ENCODE measurements around the gene BARD1. TPM values are rescaled to one million over a fixed set of nuclear protein-coding genes. Genes with fewer than 3 reads are reported as not detected.
"Not testable (repeated sequence)": the region's sequence is repeated elsewhere in the genome, so short reads cannot be mapped to it uniquely, and the experiment has no call there.

The BARD1 gene
- polyA plus RNA-seq (ENCODE audit: insufficient read length in 3 of 3): 10 to 100 TPM; 16.7 to 20.9 (median 19.7) TPM

- no peak for DNase-seq (ENCODE audit: low read depth in 3 of 3, low spot score in 2 of 3)
Measured at GRCh38 chr2:214808981-214809750, at the start of gene BARD1. Gene BARD1, minus strand, starts transcription at chr2:214809683. Its CDS starts 114 bp downstream, at chr2:214809569.

DNA sequence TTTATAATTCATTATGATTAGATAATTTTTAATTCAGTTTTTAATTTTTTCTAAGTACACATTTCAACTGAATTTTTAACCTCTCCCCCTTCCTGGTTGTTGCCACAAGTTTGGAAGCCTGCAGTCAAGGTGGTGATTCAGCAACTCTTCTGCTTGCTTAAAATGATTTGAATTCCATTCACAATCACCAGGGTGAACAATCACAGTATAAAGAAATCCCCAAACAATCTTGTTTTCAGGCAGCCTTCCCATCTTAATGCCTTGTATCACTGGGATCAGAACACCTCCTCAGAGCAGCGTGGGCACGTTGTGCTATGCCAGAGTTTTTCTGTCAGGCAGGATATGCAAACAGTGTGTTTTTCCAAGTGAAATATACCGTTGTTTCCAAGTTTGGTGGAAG lies 46.7 kb upstream of the BARD1 start:
- no peak for DNase-seq (ENCODE audit: low read depth in 3 of 3, low spot score in 2 of 3)

DNA sequence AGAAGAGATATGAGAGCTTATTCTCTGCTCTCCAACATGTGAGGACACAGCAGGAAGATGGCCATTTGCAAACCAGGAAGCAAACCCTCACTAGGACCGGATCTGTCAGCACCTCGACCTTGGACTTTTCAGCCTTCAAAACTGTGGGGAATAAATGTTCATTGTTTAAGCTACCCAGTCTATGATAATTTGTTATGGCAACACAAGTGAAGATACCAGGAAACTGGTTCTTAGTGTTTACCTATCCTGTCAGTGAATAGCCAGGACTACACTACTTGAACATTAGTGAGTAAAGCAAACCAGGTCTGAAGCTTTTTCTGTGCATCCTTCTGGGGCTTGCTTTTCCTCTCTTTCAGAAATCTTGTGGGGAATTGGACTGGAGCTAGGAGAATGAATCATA lies 44.4 kb upstream of the BARD1 start:
- DNase-seq (ENCODE audit: low read depth in 3 of 3, low spot score in 2 of 3): no peak

GRCh38 chr2:214843823-214844222 lies 34.3 kb upstream of the BARD1 start:
- DNase-seq (ENCODE audit: low read depth in 3 of 3, low spot score in 2 of 3): no peak

GRCh38 chr2:214839464-214839863 lies 30.0 kb upstream of the BARD1 start:
- no peak for DNase-seq (ENCODE audit: low read depth in 3 of 3, low spot score in 2 of 3)

GRCh38 chr2:214837466-214837865 lies 28.0 kb upstream of the BARD1 start:
- no peak for DNase-seq (ENCODE audit: low read depth in 3 of 3, low spot score in 2 of 3)

- no peak for DNase-seq (ENCODE audit: low read depth in 3 of 3, low spot score in 2 of 3)
Measured at GRCh38 chr2:214836568-214836967, 27.1 kb upstream of the BARD1 start.

DNA sequence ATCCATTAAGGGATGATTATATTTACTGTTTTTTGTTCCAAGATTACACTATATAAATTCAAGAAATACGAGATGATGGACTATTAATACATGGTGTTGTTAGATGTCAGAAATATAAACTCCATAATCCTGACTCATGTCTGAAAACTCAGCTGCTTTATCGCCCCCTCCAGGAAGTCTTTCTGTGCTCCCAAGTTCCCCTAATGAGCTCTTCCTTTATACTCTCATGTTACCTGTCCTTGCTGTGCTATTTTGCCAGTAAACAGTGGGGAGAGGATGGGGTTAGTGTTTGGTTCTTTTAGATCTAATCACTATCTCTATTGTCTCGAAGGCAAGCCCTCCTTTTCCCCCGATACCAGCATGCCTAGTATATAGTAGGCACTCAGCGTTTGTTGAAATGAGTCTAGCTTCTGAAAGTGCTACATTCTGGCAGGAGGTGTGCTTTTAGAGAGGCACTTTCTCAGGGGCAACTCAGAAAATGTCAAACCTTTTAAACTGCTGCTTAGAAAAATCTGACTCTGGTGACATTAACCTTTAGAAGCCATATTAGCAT lies 21.4 kb upstream of the BARD1 start:
- DNase-seq (ENCODE audit: low read depth in 3 of 3, low spot score in 2 of 3): no peak

- DNase-seq (ENCODE audit: low read depth in 3 of 3, low spot score in 2 of 3): no peak
Measured at GRCh38 chr2:214816008-214816533, 6.6 kb upstream of the BARD1 start.

DNA sequence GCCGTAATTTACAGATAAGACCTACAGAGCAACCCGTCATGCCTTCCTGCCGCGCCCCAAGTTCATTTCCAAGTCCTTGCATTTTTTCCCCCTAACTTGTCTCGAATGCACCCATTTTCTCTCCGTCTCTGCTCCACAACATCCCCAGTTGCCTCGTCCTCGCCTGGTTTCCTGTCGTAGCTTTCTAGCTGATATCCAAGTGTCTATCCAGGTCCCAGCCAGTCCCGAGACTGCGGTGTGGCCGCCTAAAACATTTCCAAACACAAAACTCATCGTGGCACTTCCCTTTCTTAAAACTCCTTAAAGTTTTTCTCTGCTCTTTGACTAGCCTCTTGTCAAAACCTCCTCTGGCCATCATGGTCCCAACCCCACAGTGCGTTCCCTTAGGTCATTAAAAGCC lies 1.2 kb upstream of the BARD1 start:
- DNase-seq (ENCODE audit: low read depth in 3 of 3, low spot score in 2 of 3): no peak

GRCh38 chr2:214809751-214810564 lies 475 bp upstream of the BARD1 start:
- DNase-seq (ENCODE audit: low read depth in 3 of 3, low spot score in 2 of 3): peak; percentile 85 to 97 (median 97)

DNA sequence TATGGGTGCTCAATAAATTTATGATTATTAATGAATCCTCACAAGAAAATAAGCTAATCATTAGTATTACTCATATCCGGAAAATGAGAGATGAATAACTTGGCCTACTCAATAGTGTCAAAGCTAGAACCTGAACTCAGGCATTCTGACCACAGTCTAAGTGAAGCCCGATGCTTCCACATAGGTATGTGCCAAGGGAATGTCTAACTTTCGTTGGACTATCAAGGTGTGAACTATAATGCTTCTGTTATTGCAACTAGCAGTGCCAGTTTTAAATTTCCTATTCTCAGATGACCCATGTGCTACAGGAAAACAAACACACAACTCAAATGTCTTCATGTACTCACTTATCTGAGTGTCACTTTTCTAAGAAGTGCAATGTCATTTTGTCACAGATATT lies 1.8 kb downstream of the BARD1 start:
- DNase-seq (ENCODE audit: low read depth in 3 of 3, low spot score in 2 of 3): no peak

DNA sequence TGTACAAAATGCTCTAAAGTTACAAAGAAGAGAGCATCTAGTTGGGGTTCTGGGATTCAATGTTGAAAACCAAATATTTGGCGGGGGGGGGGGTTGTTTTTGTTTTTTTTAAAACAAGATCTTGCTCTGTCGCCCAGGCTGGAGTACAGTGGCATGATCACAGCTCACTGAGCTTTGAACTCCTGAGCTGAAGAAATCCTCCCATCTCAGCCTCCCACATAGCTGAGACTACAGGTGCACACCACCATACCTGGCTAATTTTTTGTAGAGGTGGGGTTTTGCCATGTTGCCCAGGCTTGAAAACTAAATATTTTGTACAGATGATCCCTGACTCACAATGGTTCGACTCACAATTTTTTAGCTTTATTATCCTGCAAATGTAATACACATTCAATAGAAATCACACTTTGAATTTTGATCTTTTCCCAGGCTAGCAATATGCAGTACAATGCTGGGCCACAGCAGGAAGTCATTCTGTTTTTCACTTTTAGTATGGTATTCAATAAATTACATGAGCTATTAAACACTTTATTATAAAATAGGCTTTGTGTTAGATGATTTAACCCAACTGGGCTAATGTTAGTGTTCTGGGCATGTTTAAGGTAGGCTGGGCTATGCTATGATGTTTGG lies 7.6 kb downstream of the BARD1 start:
- DNase-seq (ENCODE audit: low read depth in 3 of 3, low spot score in 2 of 3): no peak

DNA sequence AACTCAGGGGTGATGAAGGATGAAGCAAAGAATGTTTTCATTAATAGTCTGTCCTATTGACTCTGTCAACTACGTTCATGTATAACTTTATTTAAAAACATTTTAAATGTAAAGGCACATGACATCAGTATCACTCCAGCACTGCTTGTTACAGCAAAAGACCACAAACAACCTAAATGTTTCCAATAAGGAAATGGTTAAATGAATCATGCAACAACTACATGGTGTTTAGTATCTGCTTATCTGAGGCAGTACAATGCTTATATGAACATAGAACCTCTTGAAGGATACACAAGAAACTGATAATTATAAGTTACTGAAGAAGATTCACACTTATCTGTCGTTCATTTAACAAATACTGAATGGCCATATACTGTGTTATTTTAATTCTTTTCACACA lies 8.4 kb downstream of the BARD1 start:
- DNase-seq (ENCODE audit: low read depth in 3 of 3, low spot score in 2 of 3): no peak

DNA sequence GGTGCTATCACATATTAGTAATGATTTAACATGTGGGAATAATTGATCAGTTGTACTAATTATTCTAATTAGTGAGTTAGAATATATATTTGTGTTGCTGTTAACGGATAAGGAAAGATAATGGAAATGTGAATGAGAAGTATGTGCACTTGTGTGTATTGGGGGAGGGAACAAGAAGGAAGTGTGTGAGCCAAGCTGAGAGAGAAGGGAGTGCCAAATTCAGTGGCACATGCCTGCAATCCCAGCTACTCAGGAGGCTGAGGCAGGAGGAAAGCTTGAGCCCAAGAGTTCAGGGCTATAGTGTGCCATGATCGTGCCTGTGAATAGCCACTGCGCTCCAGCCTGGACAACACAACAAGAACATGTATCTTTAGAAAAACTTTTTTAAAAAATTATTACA lies 9.3 kb downstream of the BARD1 start:
- no peak for DNase-seq (ENCODE audit: low read depth in 3 of 3, low spot score in 2 of 3)

DNA sequence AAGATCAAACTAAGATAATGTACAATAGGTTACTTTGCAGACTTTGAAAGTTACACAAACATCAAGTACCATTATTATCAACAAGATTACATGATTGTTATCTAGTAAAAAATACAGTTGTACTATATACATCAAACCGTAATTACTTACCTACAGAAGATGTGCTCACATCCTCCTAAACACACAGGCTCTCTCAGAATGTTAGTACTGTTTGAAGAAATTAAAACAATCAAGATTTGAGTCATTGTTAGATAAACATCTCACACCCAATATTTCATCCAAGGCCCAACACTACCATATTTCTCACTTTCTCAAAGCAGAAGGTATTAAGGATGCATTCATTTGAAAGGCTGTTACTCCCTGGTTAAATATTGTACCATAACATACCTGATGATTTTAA lies 12.6 kb downstream of the BARD1 start:
- DNase-seq (ENCODE audit: low read depth in 3 of 3, low spot score in 2 of 3): no peak

- not testable (repeated sequence) for DNase-seq (ENCODE audit: low read depth in 3 of 3, low spot score in 2 of 3)
Measured at GRCh38 chr2:214783181-214783580, 26.3 kb downstream of the BARD1 start.

- no peak for DNase-seq (ENCODE audit: low read depth in 3 of 3, low spot score in 2 of 3)
Measured at GRCh38 chr2:214782671-214783070, 26.8 kb downstream of the BARD1 start.

DNA sequence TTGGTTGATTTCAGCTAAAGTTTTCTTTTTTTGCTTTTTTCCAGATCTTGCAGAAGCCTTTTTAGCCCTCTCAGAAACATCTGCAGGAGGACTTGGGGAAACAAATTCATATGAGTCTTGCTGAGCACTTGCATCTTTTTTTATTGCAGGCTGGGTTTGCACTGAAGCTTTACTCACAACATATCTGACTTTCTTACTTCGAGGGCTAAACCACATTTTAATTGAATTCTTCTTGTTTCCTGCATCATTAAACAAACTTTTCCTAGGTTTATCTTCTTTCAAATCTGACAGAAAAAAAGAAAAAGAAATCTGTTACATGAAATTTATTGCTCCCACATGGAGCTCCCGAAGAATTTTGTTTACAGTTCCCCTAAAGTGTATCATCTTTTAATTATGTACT lies 28.3 kb downstream of the BARD1 start:
- DNase-seq (ENCODE audit: low read depth in 3 of 3, low spot score in 2 of 3): no peak

DNA sequence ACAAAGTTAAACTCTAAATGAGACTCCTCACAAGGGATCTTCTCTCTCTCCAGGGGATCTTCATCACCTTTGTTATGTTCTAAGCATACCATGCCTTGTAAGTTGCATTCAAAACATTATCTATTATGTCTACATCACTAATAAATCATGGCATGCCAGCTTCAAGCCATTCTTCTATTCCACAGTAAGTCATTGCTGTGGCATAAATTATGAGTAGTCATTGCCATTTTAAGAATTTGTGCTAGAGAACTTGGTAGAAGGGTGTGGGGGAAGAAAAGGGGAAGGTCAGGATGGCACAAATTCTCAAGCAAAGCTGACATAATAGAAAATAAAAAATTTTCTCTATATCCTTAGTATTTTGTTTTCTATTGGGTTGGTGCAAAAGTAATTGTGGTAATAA lies 33.5 kb downstream of the BARD1 start:
- no peak for DNase-seq (ENCODE audit: low read depth in 3 of 3, low spot score in 2 of 3)

- DNase-seq (ENCODE audit: low read depth in 3 of 3, low spot score in 2 of 3): no peak
Measured at GRCh38 chr2:214774108-214774507, 35.4 kb downstream of the BARD1 start.
